HG03175 (cell line): Measurements from ENCODE around the gene RCSD1.
"Not testable (repeated sequence)": the region's sequence is repeated elsewhere in the genome, so short reads cannot be mapped to it uniquely, and the experiment has no call there.

Experiments used
- ATAC-seq: cut with Tn5 transposase; IDR thresholded peaks from one replicate; pipeline ENCODE4 v1.9.1; 2021; ENCODE audit warnings: mild to moderate bottlenecking, moderate library complexity; ENCODE audit not compliant: unreplicated experiment

Gene RCSD1

DNA sequence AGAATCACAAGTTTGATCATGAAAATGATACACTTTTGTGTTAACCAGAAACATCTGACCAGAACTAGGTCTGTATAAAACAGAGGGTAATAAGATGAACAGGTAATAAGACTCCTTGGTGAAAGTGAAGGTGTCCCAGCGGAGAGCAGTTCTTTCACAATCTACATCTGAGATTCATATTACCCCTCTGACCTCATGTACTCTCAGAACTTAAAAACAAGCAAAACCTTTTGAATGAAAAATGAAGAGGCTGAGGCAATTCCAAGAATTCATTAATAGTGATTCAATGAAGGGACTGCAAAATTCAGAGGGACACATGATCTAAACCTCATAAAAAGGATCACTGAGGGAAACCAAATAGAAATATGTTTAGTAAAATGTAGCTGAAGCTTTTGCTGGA, 80.8 kb downstream of the RCSD1 start:
- no peak for ATAC-seq

DNA sequence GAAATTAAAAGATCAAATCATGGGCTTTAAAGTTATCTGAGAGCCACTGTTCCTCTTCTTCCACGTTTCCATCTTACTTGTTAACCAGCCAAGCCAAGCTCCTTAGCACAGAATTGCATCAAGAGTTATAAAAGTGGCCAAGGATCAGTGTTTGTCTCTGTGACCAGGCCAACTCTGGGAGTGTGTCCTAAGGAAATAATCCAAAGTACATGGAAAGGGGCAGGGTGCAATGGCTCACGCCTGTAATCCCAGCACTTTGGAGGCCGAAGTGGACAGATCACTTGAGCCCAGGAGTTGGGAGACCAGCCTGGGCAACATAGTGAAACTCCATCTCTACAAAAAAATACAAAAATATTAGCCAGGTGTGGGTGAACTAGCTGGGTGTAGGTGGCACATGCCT, 81.8 kb downstream of the RCSD1 start:
- no peak for ATAC-seq

DNA sequence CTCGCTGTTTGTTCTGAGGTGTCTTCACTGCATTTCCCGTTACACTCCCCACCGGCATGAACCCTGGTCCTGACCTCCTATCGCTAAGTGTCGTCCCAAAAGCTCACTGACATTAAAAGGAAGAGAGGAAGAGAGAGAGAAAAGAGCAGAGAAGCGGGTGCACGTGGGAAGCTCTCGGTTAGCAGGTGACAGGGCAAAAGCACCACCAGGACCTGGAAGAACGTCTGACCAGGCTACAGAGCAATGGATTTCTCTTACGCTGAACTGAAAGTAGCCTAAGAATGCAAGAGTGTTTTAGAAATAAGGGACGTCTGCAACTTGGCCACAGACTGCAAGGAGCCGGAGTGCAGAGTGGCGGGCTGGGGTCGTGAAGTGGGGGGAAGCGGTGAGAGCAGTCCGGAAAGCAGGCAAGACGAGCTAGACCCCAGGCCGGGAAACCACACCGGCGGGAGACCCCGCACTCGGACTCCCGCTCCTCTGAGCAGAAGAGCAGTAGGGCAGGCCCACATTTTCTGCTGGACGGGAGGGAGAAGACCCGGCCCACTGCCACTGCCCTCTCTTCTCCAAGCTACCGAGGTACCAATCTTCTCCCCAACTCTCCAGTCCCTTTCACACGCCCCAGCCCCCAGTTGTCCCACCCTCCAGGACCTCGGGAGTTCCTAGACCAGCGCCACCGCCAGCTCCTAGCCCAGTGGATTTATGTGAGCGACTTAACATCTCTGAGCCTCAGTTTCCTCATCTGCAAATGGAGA, 83.5 kb downstream of the RCSD1 start:
- no peak for ATAC-seq

DNA sequence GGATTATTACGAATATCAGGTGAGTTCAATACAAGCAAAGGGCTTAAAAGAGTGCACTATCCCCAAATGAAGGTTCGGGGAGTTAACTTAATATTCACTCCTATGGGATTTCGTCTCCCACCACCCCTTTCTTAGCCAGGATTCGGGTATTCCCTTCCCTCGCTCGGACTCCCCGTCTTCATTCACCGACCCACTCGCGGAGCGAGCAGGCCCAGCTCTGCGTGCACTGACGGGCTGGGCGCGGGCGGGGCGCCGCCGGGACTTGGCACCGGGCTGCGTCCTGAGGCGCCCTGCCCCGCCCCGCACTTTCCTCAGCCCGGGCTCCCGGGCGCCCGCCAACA, 84.0 kb downstream of the RCSD1 start:
- peak; percentile 53 for ATAC-seq

DNA sequence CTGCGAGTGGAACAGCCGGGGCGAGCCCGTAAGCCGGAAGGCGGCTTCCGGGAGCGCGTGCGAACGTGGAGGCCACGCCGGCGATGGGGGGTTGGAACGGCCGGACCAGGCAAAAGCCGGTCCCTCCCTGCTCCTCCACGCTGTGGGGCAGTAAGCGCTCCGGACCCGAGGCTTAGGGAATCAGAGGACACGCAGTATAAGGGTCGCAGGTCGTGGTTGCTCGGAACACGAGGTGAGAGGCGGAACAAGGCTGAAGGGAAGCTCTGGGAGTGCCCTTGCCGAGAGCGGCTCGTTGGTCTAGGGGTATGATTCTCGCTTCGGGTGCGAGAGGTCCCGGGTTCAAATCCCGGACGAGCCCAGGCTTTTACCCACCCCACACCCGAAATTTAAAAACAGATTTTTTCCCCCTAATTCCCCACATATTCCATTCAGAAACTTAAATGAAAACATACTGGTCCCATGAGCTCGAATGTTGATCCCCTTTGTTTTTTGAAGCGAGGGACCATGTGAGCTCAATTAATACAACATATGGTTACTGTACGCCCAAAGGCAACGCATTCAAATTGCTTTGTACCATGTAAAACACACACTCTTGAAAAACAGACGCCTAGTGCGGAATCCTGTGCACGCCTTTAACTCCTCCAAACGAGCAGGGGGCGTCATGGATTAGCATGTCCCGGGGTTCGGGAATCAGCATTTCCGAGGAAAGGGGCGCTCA, 84.6 kb downstream of the RCSD1 start:
- ATAC-seq, result peak; percentile 55

DNA sequence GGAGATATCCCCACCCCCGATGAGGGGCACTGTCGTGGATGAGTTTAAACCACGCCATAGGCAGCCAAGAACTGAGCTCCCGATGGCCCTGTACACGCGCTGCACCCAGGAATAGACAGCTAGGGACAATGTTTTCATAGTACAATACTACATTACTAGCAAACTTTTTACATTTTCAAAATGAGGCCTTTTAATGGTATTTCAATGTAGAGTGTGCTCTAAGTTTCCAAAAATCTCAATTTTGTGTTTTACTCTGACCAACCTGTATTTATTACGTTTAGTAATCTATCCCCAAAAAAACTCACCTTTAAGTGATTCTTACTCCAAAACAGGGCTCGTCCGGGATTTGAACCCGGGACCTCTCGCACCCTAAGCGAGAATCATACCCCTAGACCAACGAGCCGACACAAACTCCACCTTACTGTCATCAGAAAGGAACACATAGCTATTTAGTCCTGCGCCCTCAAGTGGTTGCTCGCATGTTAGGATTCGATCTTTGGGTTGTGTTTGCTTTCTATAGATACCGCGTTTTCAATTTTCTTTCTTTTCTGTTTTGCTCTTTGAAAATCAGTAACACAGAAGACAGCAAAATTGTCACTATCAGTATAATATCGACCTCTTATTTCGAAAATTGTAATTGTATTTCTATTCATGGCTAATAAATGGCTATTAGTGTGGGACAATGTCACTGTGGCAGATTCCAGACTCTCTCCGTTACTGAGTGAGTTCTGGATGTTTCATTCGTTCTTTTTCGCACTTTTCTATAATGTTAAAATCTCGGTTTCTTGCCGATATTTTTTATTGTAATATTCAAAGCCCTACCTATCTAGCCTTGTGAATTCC, 85.3 kb downstream of the RCSD1 start:
- peak; percentile 45 for ATAC-seq

DNA sequence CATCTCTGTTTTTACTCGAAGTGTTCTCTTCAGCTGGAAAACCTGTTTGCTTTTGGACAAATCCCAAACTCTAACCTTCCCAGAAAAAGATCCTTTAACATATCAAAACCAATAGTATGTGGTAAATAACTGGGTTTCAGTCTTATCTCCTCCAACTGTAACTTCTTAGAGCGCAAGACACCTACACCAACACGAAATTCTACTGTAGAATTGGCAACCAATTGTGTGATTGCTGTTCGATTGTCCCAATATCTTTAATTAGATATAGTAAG, 85.9 kb downstream of the RCSD1 start:
- no peak for ATAC-seq

DNA sequence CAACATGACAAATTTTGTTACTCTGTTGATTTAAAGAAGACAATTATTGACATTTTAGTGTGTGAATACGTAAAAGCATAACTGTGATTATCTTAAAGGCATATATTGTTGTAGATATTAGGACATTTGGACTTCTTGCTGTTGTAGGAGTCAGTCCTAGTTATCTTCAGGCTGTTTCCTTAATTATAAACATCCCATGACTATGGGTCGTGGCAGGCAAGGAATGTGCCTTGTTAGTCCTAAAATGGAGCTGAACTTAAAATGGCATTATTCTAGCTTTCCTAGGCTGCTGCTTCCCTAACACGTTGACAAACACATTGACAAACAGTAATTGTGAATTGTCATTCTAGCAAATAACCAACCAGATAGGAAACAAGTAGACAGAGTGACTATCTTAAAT, 87.3 kb downstream of the RCSD1 start:
- no peak for ATAC-seq

DNA sequence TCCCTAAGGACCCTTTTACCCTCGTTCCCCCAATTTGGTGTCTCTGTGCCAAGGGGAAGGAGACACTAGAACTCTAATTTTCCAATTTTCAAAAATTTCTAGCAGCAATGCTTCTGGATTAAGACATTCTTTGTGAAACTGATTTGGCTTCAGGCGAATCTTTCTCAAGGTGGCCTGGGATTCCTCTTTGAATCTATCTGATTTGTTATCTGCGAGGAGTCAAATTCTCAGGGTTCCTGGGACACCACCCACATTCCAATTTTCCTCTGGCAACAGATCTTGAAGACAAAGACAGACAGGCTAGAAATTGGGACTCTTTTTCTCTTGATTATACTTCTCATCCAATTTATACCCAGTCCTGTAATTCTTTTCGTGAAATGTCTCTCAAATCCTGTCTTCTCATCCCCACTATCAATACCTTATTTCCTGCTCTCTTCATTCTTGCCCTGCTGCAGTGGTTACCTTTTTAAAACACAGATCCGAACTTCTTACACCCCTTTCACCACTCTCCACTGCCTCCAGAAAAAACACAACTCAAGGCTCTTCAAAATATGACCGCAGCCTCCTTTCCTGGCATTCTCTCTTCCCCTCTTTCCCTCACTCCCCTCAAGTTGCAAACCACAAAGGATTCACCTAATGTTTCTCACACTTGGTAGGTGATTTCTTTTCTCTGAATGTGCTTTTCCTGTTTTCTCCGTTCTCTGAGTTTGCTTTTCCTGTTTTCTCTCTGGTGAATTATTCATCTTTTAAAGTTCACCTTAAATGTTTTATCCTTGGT, 89.1 kb downstream of the RCSD1 start:
- ATAC-seq, result no peak

DNA sequence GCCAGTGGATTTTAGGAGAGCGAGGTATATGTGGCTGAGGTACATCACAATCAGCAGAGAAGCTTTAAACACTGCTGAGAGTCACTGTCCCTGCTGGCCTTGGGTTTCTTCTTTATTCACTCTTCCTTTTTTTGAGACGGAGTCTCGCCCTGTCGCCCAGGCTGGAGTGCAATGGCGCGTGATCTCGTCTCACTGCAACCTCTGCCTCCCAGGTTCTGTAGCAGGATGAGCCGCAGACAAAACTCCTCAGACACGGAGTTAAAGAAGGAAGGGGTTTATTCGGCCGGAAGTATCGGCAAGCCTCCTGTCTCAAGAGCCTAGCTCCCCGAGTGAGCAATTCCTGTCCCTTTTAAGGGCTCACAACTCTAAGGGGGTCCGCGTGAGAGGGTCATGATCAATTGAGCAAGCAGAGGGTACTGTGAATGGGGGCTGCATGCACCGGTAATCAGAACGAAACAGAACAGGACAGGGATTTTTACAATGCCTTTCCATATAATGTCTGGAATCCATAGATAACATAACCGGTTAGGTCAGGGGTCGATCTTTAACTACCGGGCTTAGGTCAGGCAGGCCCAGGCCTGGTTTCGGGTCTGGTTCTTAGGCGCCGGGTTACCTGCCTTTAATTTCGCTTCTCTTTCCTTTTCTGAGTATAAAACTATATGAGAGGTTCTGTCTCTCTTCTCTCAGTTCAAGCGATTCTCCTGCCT, 89.8 kb downstream of the RCSD1 start:
- ATAC-seq, result not testable (repeated sequence)

DNA sequence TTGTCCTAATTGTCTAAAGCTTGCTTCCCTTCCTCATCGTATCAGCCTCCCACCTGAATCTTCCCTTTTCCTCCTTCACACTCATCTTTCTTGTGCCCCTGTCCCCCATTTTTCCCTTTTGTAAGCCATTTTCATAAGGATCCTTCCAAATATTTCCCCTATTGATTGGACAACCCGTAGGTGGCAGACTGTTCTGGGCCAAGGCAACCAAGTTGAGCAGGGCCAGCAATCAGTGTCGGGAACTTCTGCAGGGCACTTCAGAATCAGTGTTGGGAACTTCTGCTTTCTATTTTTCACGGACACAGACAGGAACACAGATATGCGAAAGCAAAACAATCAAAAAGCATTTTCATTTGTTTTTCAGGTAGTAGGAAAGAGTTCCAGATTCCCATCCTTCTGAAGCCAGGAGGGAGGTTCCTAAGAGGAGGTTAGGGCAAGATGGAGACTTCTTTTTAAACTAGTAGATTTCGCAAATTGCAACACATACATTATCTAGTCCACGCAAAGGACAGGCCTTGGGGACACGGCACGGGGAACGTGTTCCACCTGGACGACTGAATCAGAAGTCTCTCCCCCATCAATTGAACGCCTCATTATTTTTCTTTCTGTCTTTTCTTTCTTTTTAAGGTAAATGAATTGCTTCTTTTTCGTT, 91.1 kb downstream of the RCSD1 start:
- no peak for ATAC-seq

DNA sequence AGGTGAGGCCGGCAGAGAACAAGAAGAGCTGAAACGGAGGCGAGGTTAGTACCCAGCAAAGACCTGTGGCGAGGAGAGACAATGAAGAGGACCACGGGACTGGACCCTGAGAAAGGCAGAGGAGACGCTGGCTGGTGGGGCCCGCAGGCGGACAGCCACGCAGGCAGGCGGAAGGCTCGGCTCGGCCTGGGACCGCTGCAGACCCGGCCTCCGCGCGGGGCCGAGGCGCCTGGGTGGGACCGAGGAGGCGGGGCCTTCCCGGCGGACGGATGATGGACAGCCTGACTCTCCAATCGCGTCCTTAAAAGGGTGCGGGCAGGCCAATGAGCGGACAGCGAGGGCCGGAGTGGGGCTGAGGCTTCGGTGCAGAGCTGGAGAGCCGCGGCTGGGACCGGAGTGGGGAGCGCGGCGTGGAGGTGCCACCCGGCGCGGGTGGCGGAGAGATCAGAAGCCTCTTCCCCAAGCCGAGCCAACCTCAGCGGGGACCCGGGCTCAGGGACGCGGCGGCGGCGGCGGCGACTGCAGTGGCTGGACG, 91.7 kb downstream of the RCSD1 start, which contains the start of gene MPZL1:
Gene MPZL1, plus strand, starts transcription at position 366 of the 535 bp plus-strand sequence. CDS start 170 bp downstream, outside the sequence.
- peak; percentile 90 for ATAC-seq

DNA sequence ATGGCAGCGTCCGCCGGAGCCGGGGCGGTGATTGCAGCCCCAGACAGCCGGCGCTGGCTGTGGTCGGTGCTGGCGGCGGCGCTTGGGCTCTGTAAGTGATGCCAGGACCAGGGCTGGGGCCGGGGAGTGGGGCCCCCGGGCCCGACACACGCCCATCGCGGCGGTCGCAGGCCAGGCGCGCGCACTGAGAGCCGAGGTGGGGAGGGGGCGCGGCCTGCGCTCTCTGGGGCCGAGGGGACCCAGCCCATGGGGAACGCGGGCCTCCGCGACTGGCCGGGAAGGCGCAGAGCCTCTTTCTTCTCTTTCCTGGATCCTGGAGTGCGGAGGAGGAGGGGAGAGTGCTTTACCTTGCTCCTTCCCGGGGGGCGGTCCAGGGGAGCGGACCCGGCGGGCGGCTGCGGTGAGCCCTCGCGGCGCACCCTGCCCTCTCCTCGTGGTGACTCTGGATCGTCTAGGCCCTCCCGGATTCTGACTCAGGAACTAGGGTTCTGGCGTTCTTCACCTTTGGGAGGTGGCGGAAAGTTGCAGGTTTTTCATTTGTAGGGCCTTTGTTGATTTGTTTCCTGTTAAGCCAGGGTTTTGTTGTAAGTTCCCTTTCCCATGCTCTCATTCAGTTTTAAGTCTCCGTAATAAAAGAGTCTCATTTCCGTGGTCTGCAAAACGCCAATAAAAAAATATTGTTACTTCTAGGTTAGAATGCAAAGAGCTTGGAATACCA, 92.3 kb downstream of the RCSD1 start:
- ATAC-seq, result peak; percentile 40

DNA sequence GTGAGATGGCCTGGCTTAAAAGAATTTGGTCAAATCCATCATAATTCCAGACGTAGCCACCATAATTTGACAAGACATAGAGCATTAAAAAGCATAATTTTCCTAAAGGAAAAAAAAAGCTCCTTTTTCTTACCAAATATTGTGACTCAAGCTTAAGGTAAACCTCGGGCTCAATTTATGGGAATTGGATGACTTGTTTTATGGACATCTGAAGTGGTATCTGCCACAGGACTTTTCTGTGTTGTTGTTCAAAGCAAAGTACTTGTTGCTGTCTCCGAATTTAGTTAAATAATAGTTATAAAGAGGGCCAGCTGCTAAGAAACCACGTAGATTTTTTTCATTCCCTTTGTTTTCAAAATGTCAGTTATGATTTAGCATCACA, 92.8 kb downstream of the RCSD1 start:
- ATAC-seq, result no peak

DNA sequence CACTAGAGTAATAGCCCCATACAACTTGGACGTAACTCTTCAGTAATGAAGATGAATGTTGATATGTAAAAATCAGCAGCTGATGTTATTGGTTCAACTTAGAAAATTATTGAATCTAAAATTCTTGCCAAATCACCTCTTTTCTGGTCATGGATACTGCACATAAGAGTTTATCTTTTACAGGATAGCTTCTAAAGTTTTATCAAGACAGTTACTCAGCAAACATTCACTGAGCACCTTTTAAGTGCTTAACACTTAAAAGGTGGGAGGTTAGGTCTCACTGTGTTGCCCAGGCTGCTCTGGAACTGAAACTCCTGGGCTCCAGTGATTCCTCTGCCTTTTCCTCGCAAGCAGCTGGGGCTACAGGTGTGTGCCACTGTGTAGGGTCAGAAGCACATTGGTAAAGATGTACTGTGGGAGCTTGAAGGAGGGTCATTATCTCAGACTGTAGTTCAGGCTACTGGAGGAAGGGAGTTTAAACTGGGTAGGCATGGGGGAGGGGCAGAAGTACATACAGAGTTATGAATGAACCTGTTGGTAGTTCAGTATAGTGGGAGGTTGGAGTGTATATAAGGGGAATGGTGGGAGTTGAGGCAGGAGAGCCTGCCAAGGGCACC, 93.8 kb downstream of the RCSD1 start:
- ATAC-seq, result no peak

DNA sequence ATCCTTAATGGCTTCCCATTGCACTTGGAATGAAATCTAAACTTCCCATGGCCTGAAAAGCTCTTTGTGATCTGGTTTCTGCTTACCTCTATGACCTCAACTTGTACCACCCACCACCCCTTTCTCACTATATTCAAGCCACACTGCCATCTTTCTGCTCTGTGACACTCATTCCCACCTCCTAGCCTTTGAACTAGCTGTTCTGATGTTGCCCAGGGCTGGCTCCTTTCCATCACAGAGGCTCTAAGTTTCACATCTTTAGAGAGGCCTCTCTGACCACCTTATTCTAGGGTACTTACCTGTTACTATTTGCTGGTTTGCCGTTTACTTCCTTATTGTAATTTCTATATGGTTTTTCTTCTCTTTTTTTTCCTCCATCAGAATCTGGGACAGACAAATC, 96.0 kb downstream of the RCSD1 start:
- ATAC-seq, result no peak

DNA sequence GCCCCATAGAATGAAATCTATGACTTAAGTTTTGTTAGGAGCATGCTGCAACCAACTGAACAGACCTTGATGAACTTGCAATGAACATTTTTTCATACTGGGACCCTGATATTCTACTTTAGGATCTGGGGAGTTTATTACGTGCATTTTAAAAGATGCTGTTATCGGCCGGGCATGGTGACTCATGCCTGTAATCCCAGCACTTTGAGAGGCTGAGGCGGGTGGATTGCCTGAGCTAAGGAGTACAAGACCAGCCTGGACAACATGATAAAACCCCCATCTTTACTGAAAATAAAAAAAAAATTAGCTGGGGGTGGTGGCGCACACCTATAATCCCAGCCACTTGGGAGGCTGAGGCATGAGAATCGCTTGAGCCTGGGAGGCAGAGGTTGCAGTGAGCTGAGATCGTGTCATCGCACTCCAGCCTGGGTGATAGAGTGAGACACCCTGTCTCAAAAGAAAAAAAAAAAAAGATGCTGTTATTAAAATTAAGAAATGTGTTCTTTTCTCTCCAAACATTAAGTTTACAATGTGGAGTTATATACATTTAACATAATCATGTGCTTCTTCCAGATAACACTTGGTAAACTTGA, 98.9 kb downstream of the RCSD1 start:
- no peak for ATAC-seq

DNA sequence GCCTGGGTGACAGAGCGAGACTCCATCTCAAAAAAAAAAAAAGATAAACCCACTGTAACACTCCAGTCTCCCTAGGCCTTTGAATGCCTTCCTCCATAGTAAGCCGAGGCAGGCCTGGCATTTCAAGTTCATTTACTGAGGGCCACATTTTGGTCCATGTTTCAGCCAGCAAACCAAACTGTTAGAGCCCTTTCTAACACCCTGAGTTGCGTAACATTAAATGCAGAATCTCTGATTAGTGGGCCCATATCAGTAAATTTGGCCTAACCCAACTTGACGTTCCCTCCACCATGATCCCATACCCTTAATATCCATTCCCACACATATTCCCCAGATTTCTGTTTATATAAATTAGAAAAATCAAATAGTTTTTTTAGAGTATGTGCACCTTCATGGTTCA, 104.2 kb downstream of the RCSD1 start:
- ATAC-seq, result no peak
